Measurements from ENCODE around the gene ACAD9. TPM values are rescaled to one million over a fixed set of nuclear protein-coding genes. Genes with fewer than 3 reads are reported as not detected.

The ACAD9 gene
- total RNA-seq, 1 experiment from 2014 or later = 76.5 TPM

DNA sequence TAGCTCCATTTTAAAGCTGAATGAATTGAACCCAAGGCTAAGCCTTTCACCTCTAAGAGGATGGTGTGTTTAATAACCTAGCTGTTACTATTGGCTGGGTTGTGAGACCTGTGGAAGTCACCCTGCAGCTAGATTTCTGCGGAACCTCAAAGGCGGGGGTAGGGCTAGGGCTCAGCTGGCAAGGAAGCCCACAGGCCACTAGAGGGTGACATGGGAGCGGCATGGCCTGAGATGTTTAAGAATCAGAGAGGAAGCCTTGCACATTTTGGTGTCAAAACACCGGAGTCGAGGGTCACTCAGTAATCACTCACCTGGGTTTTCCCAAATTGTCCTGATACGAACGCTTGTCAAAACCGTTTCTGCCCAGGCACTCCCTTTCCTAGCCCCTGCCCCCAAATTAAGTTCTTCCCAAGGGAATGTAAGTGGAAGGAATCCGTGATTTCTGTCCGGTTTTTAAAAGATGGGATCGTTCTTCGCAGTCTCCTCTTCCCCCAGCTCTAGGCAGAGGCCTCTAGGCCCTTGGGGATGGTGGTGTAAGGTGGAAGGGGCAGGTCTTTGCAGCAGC lies 3.8 kb upstream of the ACAD9 start:
- Histone ChIP-seq H3K36me3 (ENCODE audit: low read depth) (no peaks in the 10 kb centered on the region), H3K27ac (no peak overlapping the region), H3K4me3 (no peak overlapping the region), H3K4me1 (replicated peaks; ENCODE audit: insufficient read depth) (peaks cover 14% of the 10 kb centered on the region), H3K79me2 (ENCODE audit: low read depth) (peaks cover 28% of the 10 kb centered on the region), H4K20me1 (ENCODE audit: insufficient read depth) (no peaks in the 10 kb centered on the region), H3K27me3 (ENCODE audit: insufficient read depth, low read depth) (no peaks in the 10 kb centered on the region), H3K9me3 (ENCODE audit: insufficient read depth, low read depth) (no peaks in the 10 kb centered on the region), H3K4me2 (no peak overlapping the region), H3F3A (ENCODE audit: insufficient read depth, low read depth) (peaks cover 8% of the 10 kb centered on the region; the same call in 1 of the 2 replicates), H2AFZ (no peak overlapping the region), H3K9me2 (ENCODE audit: insufficient read depth) (no peaks in the 10 kb centered on the region)
- intact Hi-C loops (cut with micrococcal nuclease; ENCODE audit: unreplicated experiment) = loop anchor here (5.0 kb wide), 1 partner anchor 67 kb away; no protein-coding TSS in a partner anchor
- BruUV-seq (replicated peaks) = no TSS peak
- TF ChIP-seq EZH2 (IDR thresholded peaks at IDR 0.05; ENCODE audit: low read depth) = no peak
- TF ChIP-seq, protein P1, sequence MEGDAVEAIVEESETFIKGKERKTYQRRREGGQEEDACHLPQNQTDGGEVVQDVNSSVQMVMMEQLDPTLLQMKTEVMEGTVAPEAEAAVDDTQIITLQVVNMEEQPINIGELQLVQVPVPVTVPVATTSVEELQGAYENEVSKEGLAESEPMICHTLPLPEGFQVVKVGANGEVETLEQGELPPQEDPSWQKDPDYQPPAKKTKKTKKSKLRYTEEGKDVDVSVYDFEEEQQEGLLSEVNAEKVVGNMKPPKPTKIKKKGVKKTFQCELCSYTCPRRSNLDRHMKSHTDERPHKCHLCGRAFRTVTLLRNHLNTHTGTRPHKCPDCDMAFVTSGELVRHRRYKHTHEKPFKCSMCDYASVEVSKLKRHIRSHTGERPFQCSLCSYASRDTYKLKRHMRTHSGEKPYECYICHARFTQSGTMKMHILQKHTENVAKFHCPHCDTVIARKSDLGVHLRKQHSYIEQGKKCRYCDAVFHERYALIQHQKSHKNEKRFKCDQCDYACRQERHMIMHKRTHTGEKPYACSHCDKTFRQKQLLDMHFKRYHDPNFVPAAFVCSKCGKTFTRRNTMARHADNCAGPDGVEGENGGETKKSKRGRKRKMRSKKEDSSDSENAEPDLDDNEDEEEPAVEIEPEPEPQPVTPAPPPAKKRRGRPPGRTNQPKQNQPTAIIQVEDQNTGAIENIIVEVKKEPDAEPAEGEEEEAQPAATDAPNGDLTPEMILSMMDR (conservative IDR thresholded peaks at IDR 0.05) = peak; percentile 1; the same call in 1 of the 2 replicates
- POLR2A ChIA-PET (ENCODE audit: unreplicated experiment) = no interaction called here
- CTCF ChIA-PET = interaction anchor here (0.6 kb wide), 1 partner anchor 68 kb away, joined by 10 read pairs; no protein-coding TSS in a partner anchor
- peak in 1 of 2 experiments; percentile 14 for DNase-seq

DNA sequence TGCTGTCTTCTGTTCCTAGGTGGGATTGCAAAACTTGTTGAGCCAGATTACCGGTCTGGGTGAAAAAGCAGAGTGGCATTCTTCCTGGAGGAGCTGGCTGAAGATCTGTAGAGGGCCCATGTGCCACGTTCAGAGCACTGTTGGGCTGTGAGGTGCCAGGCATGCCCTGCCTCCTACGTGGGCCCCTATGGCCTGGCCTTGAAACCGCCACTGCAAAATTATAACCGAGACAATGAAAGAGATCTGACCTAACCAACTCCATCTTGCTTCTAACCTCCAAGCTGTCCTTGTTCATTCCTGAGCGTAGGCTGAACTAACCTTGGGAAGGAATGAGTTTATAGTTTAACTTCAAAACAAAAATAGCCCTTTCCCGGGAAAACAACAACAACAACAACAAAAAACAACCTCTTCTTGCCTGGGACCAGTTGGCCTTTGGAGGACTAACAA lies 1.4 kb upstream of the ACAD9 start:
- no peak for DNase-seq
- Histone ChIP-seq H3K27me3 (ENCODE audit: insufficient read depth, low read depth) (no peaks in the 10 kb centered on the region), H3K4me1 (replicated peaks; ENCODE audit: insufficient read depth) (peaks cover 18% of the 10 kb centered on the region), H3K4me3 (peak overlapping the region; percentile 82), H3K9me3 (ENCODE audit: insufficient read depth, low read depth) (no peaks in the 10 kb centered on the region), H2AFZ (peak overlapping the region; percentile 92; the same call in 1 of the 2 replicates), H3F3A (ENCODE audit: insufficient read depth, low read depth) (peaks cover 8% of the 10 kb centered on the region; the same call in 1 of the 2 replicates), H3K27ac (peak overlapping the region; percentile 86), H3K4me2 (peak overlapping the region; percentile 96), H3K9me2 (ENCODE audit: insufficient read depth) (no peaks in the 10 kb centered on the region), H3K79me2 (ENCODE audit: low read depth) (peaks cover 51% of the 10 kb centered on the region), H4K20me1 (ENCODE audit: insufficient read depth) (no peaks in the 10 kb centered on the region), H3K36me3 (ENCODE audit: low read depth) (peaks cover 5% of the 10 kb centered on the region; the same call in 1 of the 2 replicates)
- ChIA-PET POLR2A (ENCODE audit: unreplicated experiment) (no interaction called here), CTCF (interaction anchor here (1.2 to 1.4 kb wide), 2 partner anchors 197 to 198 kb away, joined by 3 to 4 read pairs; no protein-coding TSS in a partner anchor)
- no peak for TF ChIP-seq EZH2 (IDR thresholded peaks at IDR 0.05; ENCODE audit: low read depth)
- TF ChIP-seq, protein P1 (conservative IDR thresholded peaks at IDR 0.05) = no peak
- BruUV-seq (replicated peaks) = no TSS peak
- intact Hi-C loops (cut with micrococcal nuclease; ENCODE audit: unreplicated experiment) = loop anchor here (2.0 to 5.0 kb wide), 3 partner anchors 64 to 151 kb away; partner anchors contain the start of gene RAB7A

DNA sequence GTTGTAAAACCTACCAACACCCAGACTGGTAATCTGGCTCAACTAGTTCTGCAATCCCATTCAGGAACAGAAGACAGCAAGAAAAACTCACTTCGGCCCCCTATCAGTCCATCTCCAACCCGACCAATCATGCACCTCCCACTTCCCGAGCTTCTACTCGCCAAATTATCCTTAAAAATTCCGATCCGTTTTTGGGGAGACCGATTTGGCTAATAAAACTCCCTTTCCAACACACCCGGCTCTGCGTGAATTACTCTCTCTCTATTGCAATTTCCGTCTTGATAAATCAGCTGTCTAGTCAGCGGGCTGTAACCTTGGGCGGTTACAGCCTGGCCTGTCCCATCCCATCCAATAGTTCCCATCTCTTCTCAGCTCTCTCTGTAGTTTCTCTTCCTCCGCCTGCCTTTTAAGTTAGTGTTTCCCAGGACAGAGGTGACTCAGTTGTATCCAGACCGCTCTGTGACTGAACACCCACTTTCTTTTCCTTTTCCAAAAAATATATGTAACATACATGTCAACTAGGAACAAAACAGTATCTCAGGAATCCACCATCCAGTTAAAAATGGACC lies 780 bp upstream of the ACAD9 start:
- no peaks in the 10 kb centered on the region for H3K9me3 ChIP-seq (ENCODE audit: insufficient read depth, low read depth)
- H4K20me1 ChIP-seq (ENCODE audit: insufficient read depth) = peaks cover under 1% of the 10 kb centered on the region; the same call in 1 of the 2 replicates
- peaks cover 5% of the 10 kb centered on the region; the same call in 1 of the 2 replicates for H3K36me3 ChIP-seq (ENCODE audit: low read depth)
- no peaks in the 10 kb centered on the region for H3K9me2 ChIP-seq (ENCODE audit: insufficient read depth)
- H3K27ac ChIP-seq = peak overlapping the region; percentile 86
- BruUV-seq (replicated peaks) = TSS peak; percentile 78
- peak overlapping the region; percentile 82 for H3K4me3 ChIP-seq
- H2AFZ ChIP-seq = peak overlapping the region; percentile 92
- DNase-seq = peak; percentile 34 to 46
- intact Hi-C loops (cut with micrococcal nuclease; ENCODE audit: unreplicated experiment) = loop anchor here (1.0 to 5.0 kb wide), 5 partner anchors 64 to 228 kb away; partner anchors contain the start of genes RAB7A and RPN1
- CTCF ChIA-PET = interaction anchor here (1.4 kb wide), 1 partner anchor 198 kb away, joined by 4 read pairs; no protein-coding TSS in a partner anchor
- POLR2A ChIA-PET (ENCODE audit: unreplicated experiment) = interaction anchor here (0.5 to 0.7 kb wide), 5 partner anchors 88 to 810 kb away, joined by 3 to 6 read pairs (median 4); partner anchors contain the start of gene RAB7A
- peaks cover 56% of the 10 kb centered on the region for H3K79me2 ChIP-seq (ENCODE audit: low read depth)
- peaks cover 8% of the 10 kb centered on the region; the same call in 1 of the 2 replicates for H3F3A ChIP-seq (ENCODE audit: insufficient read depth, low read depth)
- peaks cover 18% of the 10 kb centered on the region for H3K4me1 ChIP-seq (replicated peaks; ENCODE audit: insufficient read depth)
- peak overlapping the region; percentile 96 for H3K4me2 ChIP-seq
- no peaks in the 10 kb centered on the region for H3K27me3 ChIP-seq (ENCODE audit: insufficient read depth, low read depth)
- TF ChIP-seq, protein P1 (conservative IDR thresholded peaks at IDR 0.05) = no peak
- TF ChIP-seq EZH2 (IDR thresholded peaks at IDR 0.05; ENCODE audit: low read depth) = no peak
